HTR-8/SVneo (cell line): ENCODE data around the gene CERKL.
A peak's percentile ranks its signal among the peaks of the same experiment; 100 is the strongest.

ENCODE experiments used
- DNase-seq: peaks from one replicate; pipeline ENCODE4 v3.0.0; 2011; ENCODE audit warnings: low spot score, mixed read lengths; ENCODE audit not compliant: insufficient read length
- FAIRE-seq: peaks from 2 replicates; lab custom pipeline; 2011; peaks lifted over from hg19 to GRCh38; lab: Jason Lieb, UNC

The CERKL gene

DNA sequence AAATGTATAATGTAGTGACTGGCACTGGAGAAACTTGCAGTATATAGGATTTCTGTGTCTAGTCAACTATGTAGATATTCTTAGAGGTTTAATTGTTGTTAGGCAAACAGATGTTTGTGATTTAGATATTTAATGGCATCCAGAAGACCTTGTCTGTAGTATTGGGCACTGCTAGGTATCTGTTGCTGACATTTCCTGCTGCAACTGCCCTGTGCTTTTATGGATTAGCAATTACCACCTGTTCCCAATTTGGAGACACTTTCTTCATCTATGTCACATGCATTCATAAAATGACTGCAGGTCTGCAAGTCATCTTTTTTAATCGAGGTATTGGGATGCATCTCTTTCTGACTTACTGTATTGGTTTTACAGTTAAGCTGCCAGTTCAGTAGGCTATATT lies 128.5 kb downstream of the CERKL start:
- no peak for FAIRE-seq

DNA sequence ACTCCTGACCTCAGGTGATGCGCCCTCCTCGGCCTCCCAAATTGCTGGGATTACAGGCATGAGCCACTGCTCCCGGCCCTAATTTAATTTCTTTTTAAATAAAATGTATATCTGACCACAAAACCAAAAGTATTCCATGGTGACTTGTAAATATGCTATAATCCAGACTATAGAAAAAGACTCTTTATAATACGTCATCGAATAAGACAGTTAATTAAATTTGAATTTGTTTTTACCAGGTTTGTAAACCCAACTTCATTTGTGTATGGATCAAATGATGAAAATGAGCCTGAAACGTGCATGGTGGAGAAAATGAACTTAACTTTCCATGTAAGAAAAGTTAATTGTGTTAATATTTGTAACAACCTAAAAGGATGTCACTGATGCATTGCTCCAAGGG lies 129.8 kb downstream of the CERKL start:
- DNase-seq (no peak), FAIRE-seq (no peak)

More for the DNA sequence above, 128.5 kb downstream of the CERKL start:
- no peak for DNase-seq

DNA sequence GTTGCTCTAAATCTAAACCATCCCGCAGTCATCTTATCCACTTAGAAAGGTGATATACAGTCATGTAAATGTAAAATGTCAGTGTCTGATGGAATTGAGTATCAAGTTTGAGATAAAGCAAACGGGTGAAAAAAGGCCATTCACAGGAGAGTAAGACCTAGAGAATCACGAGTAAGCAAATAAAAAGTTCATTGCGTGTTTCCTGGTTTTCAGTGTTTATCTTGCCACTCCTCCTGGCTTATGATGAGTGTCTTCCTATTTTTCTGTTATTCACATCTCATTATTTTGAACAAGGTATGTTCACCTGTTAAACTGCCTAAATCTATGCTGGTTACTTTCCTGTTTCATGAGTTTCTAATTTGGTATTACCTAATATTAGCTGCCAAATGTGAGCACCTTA lies 130.9 kb downstream of the CERKL start:
- DNase-seq (no peak), FAIRE-seq (no peak)

DNA sequence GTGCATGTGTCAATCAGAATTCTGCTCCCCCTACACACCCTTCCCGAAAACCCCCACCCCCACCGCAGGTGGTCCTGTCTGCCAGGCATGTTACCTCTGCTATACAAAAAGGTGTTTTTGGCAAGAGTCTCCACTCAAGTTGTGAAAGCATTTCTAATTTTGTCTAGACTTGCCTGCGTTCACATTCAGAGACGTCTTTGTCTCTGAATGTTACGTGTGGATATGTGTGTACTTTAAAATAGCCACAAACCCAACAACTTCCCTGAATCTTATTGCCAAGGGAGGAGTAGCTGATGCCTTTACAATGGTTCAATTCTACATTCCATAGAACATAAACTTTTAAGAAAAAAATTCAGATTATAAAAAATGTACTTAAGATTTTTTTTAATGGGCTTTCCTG lies 133.1 kb downstream of the CERKL start:
- no peak for FAIRE-seq

DNA sequence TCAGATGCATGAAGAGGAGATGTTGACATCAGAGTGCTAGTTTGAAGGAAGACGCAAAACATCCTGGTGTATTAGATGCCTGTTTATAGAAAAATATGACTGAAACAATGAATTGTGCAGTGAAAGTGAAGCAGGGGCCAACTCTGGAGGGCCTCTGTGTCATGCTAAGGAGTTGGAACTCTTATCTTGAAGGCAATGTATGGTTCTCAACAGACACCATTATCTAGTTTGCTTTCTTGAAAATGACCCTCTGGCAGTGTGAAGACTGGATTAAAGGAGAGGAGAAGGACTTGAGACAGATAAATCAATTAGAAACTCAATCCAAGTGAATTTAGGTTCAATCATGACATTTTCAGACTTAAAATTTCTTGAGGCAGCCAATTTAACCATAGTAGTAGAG lies 136.7 kb downstream of the CERKL start:
- no peak for FAIRE-seq
- no peak for DNase-seq

More for the DNA sequence above, 133.1 kb downstream of the CERKL start:
- DNase-seq: no peak

DNA sequence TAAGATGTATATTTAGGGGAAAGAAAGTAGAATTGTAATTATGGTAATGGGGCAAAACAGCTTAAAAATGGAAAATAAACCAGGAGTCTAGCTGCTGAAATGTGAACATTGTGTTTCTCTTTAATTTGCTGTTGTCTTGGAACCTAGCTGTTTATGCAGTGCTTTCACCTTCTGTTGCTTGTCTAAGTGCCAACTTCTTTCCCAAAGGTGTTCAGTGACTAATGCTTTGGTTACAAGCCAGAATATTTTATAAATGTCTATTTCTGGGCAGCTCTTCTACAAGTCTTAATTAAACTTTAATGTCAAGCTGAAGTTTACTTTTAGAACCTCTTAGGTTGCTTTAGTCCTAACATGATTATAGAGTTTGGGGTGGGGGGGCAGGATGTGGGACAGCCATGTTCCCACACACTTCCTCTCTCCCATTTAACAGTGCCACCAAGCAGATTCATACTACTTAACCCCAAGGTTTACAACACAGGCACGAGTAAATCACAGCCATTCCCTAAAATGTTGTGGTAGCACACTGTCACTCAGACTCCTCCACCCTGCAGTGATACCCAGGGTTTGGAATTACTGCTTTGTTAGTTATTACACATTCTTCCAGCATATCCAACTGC lies 139.1 kb downstream of the CERKL start:
- FAIRE-seq: no peak
- no peak for DNase-seq

DNA sequence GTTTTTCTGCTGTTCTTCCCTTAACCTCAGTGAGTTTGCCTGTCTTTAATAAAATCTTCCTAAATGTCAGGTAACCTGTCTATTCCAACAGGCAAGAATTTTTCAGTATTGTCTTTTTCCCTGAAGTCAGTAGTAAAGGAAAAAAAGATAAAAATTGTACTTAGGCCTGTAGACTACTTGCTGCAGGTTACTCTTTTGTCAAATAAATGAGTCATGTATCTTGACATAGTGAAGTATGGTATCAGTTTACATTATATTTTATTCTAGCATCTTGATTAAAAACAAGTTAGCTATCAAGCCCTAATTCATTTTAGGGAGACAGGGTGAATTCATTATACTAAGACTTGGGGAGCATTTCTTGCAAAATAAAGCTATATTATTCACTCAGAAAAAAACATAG lies 139.9 kb downstream of the CERKL start:
- DNase-seq: no peak
- no peak for FAIRE-seq

DNA sequence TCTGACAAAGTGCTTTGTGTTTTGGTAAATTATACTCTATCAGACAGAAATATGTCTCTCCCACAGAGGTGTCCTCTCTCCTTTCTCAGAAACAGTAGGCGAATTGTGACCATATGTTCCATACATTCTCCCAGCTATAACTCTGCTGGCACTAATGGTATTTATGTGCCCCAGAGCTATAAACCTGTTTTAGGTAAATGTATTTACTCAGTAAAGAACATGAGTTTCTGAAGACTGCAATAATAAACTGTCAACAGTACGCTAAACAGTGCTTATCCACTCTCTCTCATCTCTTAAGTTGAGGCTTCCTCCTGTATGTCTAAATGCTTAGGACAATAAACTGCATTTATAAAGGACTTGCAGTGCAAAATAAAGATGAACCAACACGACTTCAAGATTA lies 141.2 kb downstream of the CERKL start:
- no peak for FAIRE-seq
- DNase-seq: no peak

DNA sequence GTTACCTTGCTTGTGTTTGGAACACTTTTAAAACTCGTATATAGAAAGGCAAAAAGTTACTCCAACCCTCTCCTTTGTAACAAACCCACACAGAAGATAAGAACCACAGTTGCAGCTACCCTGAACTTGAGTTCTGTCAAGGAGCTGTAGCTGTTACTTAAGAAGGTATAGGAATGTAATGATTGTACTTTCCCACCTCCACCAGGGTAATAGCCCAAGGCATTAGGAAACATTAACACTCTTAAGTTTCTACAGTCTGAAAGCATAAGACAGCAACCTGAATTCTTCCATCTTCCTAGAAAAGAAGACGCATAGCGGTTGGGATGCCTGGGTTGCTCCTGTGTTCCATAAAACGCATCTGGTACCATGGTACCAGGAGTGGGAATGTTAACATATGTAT lies 156.7 kb downstream of the CERKL start:
- DNase-seq: no peak
- no peak for FAIRE-seq

DNA sequence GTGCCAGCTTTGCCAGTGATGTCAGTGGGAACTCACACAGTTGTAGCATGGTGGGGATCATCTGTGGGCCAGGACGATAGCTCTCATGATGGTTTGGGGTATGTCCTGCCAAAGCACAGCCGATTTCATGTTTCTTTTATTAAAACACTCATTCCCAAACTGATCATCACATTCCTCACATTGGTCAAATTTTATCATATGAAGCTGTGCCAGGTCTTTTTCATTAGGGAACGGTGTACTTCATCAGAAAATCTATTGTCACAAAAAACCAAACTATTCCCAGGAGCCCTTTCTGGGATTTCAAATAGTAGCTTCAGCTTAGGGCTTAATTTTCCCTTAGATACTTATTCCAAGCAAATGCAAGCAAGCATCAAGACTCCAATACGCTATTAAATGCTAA lies 157.7 kb downstream of the CERKL start:
- peak; percentile 46 for FAIRE-seq
- DNase-seq: no peak
